ENCODE results near the gene CCNG2.

- no peak for TF ChIP-seq CTCF (IDR thresholded peaks at IDR 0.05 in 2 of 3, conservative IDR thresholded peaks at IDR 0.05 in 1 of 3; ENCODE audit: borderline replicate concordance in 1 of 3, insufficient read depth in 1 of 3, low read depth in 2 of 3, low read length in 2 of 3)
- TF ChIP-seq JUND (IDR thresholded peaks at IDR 0.05): no peak
- no peak for TF ChIP-seq YY1 (IDR thresholded peaks at IDR 0.05; ENCODE audit: extremely low read depth, insufficient replicate concordance, low read depth, low read length)
- no peak for TF ChIP-seq CBX3 (IDR thresholded peaks at IDR 0.05; ENCODE audit: low read depth)
- TF ChIP-seq REST (IDR thresholded peaks at IDR 0.05; ENCODE audit: low read depth): no peak
- TF ChIP-seq MAX (IDR thresholded peaks at IDR 0.05): no peak
Measured at GRCh38 chr4:77174426-77174825, 17.4 kb downstream of the CCNG2 start.
